GM21515 (cell line): ENCODE measurements around the gene ABCB10.
A peak's percentile ranks its signal among the peaks of the same experiment; 100 is the strongest.
"Not testable (repeated sequence)": the region's sequence is repeated elsewhere in the genome, so short reads cannot be mapped to it uniquely, and the experiment has no call there.

Experiments used
- ATAC-seq: cut with Tn5 transposase; IDR thresholded peaks from one replicate; pipeline ENCODE4 v1.9.1; 2021; ENCODE audit not compliant: unreplicated experiment

ABCB10 gene

DNA sequence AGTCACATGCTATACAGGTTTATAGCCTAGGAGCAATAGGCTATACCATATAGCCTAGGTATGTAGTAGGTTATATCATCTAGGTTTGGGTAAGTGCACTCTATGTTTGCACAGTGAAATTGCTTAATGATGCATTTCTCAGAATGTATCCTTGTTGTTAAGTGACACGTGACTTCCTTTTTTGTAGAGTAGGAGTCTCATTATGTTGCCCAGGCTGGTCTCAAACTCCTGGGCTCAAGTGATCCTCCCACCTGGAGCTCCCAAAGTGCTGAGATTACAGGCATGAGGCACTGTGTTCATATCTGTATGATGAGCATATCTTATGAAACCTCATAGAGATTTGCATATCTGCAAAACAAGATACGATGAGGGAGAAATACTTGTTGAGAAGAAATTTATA lies 13.8 kb upstream of the ABCB10 start:
- ATAC-seq = no peak

GRCh38 chr1:229570891-229571516 lies 12.5 kb upstream of the ABCB10 start:
- ATAC-seq = no peak

DNA sequence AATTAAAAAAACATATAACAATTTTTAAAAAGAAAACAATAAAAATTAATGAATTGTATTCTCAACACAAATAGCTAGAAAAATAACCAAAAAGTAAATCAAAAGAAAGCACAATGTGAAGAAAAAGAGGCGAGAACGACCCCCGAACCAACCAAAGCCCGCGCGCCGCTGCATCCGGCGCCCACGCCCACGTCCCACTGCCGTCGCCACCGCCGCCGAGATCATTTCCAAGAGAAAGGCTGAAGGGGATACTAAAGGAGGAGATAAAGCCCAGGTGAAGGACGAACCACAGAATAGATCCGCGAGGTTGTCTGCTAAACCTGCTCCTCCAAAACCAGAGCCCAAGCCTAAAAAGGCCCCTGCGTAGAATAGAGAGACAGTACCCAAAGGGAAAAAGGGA lies 11.8 kb upstream of the ABCB10 start:
- no peak for ATAC-seq

GRCh38 chr1:229567109-229567868 lies 8.8 kb upstream of the ABCB10 start:
- ATAC-seq = no peak

- no peak for ATAC-seq
These were observed 5.2 kb upstream of the ABCB10 start for GRCh38 chr1:229563701-229564100.

- ATAC-seq = no peak
These were observed 4.7 kb upstream of the ABCB10 start for GRCh38 chr1:229563241-229563640.

- no peak for ATAC-seq
These were observed 4.2 kb upstream of the ABCB10 start for GRCh38 chr1:229562686-229563085.

- no peak for ATAC-seq
These were observed 2.6 kb upstream of the ABCB10 start for GRCh38 chr1:229561141-229561540.

DNA sequence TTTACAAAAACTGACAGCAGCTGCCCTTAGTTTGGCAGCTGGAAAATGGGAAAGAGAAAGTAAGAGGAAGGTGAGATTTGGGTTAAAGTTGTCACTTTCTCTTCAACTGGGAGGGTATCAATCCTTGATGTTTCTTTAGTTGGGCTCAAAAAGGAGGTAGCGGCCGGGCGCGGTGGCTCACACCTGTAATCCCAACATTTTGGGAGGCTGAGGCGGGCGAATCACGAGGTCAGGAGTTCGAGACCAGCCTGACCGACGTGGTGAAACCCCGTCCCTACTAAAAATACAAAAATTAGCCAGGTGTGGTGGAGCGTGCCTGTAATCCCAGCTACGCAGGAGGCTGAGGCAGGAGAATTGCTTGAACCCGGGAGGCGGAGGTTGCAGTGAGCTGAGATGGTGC lies 1.6 kb upstream of the ABCB10 start:
- not testable (repeated sequence) for ATAC-seq

GRCh38 chr1:229559336-229559801 lies 862 bp upstream of the ABCB10 start:
- not testable (repeated sequence) for ATAC-seq

DNA sequence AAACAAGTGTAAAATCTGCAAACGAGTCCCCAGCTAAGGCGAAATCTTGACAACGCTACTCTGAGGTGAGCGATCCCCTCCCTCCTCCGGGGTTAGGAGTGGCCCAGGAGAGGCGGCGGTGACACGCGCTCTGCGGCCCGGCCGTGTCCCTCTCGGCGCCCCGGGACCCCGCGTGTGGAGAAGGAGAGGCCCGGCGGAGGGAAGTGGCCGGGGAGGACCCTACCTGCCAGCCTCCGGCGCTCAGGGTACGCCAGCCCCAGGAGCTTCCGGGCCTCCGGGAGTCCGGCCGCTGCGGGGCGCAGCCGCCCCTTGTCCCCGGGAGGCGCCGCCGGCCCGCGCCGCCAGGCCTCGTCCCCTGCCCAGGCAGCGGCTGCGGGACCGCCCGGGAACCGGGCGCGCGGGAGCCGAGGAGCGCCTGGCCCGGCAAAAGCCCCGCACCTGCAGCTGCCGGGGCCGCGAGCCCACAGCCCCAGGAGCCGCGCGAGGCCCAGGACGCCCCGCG lies 543 bp downstream of the ABCB10 start:
- peak; percentile 36 for ATAC-seq

GRCh38 chr1:229557200-229557850 lies 1.2 kb downstream of the ABCB10 start:
- no peak for ATAC-seq

GRCh38 chr1:229554886-229555621 lies 3.5 kb downstream of the ABCB10 start:
- ATAC-seq = no peak

DNA sequence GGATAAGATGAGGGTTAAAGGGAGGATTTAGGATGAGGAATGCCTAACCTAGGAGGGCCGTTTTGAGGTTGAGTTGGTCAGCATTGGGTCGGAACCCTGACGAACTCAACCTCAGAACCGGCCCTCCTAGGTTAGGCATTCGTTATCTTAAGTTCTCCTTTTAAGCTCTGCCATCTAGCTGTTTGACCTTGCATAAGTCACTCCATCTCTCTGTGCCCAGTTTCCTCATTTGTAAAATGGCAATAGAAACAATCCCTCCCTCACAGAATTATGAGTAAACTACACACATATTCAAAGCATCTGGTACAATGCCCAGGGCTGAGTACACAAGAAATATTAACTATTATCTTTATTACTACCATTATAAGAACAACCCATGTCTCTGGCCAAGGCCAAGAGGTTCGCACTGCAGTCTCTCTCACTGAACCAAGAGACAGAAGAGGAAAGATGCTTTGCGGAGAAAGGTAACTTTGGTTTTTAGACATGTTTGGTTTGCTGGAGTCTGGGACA lies 4.8 kb downstream of the ABCB10 start:
- no peak for ATAC-seq

DNA sequence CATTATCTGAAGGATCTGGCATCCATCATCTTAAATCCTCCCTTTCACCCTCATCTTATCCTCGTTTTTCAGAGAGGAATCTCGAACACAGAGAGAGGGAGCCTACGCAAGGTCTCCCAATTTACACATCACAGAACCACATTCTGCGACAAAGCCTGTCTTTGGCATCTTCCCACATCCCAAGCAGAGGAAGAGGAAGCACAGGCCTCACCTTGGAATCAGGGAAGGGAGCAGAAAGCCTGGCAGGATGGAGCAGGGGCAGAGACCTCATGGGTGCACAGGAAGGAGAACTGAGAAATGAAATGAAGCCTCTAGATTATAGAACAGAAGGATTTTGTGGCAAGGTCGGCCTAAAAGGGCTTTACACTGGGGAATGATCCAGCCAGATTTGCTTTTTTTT lies 5.8 kb downstream of the ABCB10 start:
- ATAC-seq = no peak

- no peak for ATAC-seq
These were observed 7.5 kb downstream of the ABCB10 start for GRCh38 chr1:229550812-229551567.

DNA sequence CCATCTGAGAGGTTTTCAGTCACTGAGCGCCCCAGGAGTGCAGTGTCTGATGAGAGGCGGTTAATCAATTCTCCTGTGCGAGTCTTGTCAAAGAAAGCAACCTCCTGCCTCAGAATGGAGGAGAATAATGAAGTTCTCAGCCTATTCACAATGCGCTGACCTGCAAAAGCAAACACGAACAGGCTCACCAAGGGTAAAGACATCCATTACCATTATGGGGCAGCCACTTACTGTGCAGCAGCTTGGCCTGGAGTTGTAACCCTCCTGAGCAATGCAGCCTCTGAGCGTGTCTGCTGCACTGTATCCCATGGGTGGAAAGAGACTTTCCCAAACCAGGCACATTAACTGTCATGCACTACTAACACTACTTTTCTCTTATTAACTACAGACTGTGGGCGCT lies 11.0 kb downstream of the ABCB10 start:
- no peak for ATAC-seq

DNA sequence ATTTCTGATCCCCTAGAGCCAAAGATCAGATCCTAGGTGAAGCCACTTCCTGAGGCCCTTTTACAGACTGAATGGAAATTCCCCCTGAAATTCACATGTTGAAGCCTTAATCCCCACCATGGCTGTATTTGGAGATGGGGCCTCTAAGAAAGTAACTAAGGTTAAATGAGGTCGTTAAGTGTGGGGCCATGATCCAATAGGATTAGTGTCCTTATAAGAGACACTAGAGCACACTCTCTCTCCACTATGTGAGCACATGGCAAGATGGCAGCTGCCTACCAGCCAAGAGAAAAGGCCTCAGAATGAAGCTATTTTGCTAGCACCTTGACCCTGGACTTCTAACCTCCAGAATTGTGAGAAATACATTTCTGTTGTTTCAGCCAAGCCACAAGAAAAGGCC lies 13.9 kb downstream of the ABCB10 start:
- no peak for ATAC-seq

DNA sequence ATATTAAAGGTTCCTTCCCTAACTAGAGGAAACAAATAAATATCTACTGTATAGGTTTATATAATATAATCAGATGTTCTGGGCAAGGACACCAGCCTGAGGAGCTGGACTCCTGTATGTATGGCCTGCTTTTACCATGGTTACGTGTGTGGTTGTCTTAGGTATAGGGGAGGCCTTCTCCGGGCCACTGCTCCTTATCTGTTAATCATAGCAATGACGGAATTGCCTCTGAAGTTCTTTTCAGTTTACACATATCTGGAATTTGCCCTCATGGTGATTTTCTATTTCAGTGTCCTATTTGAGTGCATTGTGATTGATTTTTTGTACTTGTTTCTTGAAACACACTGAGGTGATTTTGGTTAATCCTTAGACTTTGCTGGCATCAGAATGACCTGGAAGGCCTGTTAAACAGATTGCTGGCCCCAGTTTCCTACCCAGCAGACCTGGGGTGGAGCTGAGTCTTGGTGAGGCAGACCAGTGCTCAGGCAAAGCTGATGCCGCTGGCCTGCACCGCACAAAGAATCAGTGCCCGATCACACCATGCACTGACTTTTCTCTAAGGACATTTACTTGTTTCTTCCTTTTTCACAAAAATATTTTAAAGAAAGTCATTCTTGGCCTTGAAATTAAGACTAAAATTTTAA lies 18.5 kb downstream of the ABCB10 start:
- ATAC-seq = no peak

DNA sequence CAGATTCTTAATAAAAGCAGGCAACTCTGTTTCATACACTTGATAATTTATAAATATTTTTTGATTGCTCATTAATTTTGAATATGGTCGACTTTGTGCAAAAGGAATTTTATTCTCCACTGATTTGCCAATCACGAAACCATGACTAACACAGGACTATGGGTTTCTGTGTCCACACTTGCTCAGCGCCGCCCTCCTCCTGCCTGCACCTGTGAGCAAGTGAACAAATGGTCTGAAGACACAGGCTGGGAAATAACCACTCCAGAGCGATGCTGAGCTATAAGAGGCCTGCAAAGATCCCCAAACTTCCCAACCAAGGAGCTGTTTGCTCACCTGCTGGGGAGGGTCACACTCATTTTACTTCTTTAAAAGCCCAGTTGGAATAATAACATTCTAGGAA lies 19.6 kb downstream of the ABCB10 start:
- no peak for ATAC-seq
